NCI-H2081 (cell line): ENCODE measurements around the gene MYADML2.
"Not testable (repeated sequence)": the region's sequence is repeated elsewhere in the genome, so short reads cannot be mapped to it uniquely, and the experiment has no call there.

Experiments used
- DNase-seq, 2 experiments: peaks; one replicate each; lab custom pipeline; 2025; lab: John Stamatoyannopoulos, UW

The MYADML2 gene

DNA sequence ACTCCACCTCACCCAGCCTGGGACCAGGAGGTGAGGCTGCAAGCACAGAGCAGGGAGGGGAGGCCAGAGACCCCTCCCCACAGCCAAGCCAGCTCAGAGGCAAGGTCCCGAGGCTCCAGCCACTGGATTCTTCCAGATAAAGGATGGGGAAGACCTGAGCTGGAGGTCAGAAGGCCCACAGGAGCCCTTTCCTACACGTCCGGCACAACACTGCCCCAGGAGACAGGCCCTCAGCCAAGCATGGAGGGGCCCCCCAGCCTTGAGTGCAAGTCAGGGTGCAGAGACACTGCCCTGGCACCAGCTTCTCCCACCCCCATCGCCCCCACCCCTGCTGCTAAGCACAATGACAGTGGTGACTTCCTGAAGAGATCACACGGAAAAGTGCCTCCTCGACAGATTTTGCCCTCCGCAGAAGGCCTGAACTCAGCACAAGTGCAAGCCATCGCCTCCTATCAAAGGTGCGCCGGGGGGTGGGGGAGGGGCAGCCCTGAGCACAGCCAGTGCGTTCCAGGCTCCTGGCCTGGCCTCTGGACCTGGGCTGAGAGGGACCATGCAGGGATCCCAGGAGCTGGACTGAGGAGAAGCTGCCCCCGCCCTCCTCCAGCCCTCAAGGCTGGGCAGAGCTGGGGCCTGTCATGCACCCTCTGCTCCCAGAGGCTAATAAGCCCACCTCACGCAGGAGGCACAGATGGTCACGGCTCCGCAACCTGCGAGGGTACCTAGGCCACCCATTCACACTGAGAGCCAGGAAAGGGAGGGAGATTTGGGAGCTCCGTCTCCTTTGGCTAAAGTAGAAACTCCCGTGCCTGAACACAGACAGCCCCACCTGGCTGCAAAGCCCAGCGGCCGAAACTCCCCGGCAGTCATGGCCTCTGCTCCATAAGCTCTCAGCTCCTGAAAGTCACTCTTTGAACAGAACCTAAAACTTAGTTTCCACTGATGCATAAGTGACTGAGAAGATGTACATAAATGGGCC is 22.2 kb downstream of the MYADML2 start:
- no peak for DNase-seq

DNA sequence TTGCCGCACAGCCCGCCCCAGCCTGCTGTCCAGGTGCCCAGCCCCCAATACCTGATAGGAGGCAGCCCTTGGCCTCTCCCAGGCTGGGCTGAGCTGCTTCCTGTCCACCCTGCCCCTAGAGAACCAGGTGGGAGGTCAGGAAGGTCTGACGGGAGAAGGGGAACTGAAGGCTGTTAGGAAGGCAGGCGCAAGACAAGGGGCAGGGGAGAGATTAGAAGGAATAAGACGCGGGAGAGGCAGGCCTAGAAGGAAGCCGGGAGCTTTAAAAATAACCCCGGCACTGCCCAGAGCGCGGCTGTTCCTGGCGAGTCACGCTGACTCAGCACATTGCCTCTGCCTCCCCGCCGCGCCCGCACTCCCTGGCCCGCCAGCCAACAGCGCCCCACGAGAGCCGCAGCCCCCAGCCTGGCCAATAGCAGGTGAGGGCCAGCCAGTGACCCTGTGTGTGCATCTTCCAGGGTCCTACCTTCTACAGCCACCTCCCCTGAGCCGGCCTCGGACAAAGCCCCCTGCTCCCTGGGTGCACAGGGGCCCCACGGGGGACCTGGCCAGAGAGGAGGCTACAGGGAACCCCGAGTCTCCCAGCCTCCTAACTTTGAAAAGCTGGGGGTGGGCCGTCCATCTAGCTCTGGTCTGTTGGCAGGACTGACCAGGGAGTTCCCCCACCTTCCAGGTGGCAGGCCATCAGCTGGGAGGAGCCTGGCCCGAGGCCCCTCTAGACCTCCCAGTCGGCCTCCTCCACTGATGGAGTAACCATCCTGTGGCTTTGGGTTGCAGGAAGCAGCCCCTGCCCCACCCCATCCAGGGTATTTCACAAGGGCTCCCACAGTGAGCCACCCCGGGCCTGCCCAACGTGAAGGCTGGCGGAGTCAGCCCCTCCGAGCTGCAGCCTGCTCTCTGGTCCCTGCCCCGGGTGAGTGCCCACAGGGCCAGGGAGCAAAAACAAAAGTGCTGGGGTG is 23.5 kb downstream of the MYADML2 start:
- DNase-seq: no peak

DNA sequence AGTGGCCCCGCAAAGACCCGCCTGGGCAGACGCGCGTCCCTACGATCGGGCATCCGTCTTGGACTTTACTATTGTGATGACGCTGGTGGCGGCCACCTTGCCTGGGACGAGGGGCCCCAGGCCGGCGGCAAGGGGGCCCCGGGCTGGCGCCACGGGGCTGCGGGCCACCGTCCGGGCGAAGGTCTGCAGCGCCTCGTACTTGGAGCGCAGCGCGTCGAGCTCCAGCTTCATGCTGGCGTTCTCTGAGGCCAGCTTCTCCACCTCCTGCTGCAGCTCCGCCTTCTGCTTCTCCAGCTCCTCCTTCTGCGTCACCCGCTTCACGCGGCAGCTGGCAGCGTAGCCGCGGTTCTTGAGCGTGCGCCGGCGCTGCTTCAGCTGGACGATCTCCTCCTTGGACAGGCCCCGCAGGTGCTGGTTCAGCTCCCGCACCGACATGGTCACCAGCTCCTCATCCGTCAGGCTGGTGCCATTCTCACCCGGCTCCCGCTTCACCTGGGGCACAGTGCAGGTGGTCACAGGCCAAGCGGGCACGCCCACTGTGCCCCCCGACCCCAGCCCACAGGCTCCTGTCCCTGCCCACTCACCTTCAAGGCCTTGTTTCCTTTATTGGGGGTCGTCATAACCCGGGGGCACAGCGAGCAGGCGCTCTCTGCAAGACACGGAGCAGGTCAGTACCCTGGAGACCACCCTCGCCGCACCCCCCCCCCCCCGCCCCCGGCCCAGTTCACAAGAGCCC is 24.3 kb downstream of the MYADML2 start:
- DNase-seq: no peak

DNA sequence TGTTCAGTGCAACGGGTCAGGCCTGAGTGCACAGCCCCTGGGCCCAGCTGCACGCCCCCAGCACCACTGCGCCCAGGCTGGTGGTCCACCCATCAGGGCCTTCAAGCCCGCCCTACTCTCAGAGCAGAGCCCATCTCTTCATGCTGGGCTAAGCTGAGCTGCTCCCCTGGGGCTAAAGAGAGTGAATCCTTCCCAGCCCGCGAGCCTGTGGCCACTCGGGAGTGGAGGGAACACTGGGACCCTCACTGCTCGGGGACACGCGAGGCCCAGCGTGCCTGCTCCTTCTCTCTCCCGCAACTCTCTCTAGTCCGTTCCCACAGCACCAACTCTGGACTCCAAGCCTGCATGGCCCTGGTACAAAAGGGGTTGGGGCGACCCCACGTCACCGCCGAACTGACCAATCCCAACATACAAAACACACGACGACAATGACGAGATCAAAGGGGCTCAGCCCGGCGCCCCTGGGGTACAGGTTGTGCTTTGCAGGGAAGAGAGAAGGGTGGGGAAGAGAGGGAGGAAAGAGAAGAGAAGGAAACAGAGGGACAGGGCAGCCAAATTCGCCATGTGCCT is 25.0 kb downstream of the MYADML2 start:
- DNase-seq: no peak

DNA sequence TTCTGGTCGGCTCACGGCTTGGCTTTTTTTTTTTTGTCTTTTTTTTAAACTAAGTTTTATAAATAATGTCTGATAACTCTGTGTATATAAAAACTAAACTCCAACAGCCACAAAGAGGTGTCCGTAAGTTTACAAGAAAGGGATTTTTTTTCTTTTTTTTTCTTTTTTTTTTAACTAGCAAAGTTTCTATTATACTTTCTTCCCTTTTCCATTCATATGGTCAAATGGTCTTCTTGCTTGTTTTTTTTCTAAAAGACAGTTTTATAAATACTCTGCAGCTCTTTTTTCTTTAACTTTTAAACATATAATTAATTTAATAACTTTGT is 25.5 kb downstream of the MYADML2 start:
- DNase-seq: no peak

DNA sequence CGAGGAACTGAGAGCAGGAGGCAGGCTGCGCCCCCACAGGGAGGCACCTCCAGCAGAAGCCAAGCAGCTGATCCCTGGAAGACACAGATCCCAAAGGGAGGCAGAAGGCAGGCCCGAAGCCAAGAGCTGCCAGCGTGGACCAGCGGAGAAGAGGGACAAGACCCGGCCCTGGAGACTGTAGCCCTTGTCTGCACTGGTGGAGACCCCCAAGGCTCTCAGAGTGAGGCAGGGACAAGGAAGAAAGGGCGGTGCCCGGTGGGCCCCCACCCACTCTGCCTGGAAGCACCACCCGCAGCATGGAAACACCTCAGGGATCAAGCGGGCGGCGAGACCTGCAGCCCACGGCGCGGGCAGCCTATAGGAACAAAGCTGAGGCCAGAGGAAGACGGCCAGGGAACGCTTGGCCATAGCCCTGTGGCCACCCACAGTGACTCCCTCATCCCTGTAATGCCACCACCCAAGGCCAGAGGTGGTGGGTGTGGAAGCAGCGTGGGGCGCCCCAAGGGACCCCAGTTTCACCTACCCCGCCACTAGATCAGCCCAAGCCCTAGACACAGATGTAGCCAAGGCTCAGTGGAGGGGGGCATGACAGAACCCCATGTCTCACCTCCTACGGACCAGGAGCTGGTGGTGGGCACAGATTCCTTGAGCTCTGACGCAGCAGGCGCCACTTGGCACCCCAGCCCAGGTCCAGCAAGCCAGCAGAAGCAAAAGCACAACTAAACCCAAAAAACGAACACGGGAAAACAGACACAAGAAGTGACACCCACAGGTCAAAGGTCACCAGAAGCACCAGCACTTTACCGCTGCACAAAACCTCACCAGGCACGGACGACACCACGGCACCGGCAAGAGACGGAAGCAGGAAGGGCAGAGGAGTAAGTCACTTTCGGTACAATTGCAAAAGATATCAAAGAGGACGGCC is 26.2 kb downstream of the MYADML2 start:
- no peak for DNase-seq

DNA sequence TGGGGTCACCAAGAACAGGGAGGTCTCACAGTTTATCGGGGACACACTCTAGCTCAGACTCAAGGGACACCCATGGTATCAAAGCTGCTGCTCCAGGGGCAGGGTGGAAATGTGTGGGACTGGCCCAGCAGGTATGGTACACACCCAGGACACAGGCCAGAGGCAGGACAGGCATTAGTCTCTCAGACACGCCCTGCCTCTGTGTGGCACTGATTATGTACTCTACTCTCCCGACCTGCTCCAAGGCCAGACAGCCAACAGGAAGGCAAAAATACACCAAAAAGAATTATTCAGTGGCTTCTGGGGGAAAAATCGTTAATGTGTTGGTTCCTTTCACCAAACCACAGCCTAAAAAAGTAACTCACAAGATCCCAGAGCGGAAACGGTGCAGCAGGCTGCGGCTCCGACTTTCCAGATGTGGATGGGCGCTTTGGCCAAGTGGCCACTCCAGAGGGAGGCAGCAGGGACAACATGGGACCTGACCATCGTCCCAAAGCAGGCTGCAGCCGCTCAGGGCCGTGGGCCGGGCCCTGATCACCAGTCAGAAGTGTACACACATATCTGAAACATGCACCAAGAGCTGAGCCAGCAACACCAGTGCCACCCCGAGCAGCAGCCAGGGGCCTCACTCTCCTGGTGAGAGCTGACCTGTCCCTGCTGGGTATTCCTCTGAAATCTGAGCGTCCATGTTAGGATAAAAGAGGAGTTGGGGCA is 28.0 kb downstream of the MYADML2 start:
- DNase-seq: no peak

DNA sequence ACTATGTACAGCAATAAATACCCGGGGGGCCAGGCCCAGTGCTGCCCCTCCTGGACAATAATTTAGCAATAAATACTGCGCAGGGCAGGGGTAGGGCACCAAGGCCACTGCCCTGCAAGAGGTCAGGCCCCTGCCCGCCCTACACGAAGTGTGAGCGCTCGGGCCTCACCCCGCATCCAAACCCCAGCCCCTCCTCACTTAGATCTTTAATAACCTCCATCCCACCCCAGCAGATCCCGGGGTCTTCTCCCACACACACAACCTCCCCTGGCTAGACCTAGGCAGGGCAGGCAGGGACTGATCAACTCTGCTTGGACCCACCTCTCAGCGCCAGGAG is 28.7 kb downstream of the MYADML2 start:
- not testable (repeated sequence) for DNase-seq

DNA sequence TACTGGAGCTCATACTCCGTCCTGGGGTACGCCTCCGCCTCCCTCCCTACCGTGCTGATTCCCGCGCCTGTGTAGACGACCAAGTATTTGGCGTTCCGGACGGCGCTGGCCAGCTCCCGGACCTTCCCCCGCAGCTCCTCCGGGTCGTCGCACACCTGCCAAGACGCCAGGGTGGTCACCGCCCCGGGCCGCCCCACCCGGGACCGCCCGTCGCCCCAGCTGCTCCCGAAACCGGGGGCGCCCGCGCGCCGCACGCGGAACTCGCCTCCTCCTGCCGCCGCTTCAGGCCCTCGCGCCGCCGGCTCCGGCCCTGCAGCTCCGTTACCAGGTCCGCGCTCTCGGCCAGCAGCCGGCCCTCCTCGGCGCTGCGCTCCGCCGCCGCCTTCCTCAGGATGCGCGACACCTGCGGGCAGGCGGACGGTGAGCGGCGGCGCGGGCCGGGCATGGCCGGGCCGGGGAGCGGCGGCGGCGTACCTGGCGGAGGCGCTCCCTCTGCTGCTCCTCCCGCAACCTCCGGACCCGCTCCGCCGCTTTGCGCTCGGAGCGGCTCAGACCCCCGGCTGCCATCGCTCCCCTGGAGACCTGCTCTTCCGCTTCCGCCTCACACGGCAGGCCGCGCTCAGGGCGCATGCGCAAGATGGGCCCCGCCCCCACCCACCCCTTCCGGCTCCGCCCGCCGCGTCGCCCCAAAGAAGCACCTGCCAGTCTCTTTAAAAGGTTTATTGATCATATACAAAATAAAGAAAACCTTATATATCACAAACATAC is 29.3 kb downstream of the MYADML2 start, which contains the start of gene SIRT7:
Gene SIRT7 (minus strand): TSS at position 612 of the 768 bp plus-strand sequence. CDS start 45 bp downstream, at position 567.
- DNase-seq: peak; percentile 86 to 87

DNA sequence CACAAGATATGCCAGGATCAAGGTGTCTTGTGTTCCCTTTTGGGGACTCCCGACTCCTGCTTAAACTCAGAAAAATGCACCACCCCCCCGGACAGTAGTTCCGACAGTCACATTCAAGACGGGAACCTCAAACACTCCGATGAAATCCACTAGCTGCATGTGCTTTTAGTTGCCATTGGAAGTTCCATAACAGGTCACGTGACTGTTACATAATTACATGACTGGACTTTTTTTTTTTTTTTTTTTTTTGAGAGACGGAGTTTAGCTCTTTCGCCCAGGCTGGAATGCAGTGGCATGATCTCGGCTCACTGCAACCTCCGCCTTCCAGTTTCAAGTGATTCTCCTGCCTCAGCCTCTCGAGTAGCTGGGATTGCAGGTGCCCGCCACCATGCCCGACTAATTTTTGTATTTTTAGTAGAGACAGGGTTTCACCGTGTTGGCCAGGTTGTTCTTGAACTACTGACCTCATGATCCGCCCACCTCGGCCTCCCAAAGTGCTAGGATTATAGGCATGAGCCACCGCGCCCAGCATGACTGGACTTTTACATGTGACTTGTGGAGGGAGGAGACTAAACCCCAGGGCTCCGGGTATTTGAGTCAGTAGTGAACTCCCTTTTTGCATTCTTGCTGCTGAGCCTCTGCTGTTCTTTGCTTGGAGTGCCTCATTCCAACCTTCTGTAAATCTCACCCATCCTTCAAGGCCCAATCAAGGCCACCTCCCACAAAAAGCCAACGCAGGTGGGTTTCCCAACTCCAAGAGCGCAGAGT is 30.6 kb downstream of the MYADML2 start:
- no peak for DNase-seq

DNA sequence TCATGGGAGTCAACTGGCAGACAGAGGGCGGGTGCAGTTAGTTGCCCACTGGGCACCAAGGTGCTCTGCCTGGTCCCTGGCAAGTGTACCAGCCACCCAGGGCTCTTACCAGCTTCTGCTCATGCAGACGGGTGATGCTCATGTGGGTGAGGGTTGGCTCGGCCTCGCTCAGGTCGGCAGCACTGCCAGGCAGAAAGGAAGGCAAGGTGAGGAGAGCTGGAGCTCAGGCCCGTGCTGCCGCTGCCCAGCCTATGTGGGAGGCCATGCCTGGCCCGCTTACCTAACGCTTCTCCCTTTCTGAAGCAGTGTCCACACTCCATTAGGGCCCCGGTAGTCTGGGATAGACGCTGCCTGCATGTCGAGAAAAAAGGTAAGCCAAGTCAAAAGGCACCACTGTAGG is 31.7 kb downstream of the MYADML2 start:
- no peak for DNase-seq

DNA sequence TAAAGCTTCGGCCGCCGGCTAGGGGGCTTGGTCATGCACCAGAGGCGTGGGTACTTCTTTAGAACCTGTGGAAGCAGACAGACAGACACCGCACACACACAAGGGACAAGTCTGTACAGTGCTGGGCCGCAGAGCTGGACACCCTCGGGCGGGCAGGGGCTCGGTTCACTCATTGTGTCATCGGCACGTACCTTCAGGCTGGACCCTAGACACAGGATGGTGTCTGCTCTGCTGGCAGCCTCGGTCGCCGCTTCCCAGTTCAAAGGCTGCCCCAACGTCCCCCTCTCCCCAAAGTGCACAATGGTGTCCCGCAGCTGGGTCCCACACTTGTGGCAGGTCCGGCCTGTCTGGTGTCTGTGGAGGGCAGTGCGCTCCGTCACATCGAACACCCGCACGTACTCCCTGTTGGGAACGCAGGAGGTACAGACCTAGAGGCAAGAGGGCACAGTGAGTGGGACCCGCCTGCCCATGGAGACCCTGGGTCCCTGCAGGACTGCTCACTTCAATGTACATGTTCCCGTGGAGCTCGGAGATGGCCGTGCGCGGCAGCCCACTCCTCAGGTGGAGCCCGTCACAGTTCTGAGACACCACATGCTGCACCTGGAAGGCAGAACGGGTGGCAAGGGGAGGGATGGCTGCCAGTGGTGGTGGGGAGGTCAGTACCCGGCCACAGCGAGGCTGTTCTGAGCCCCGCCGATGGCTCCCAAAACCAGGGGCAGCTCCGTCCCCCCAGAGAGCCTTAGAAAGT is 32.8 kb downstream of the MYADML2 start:
- DNase-seq: no peak

DNA sequence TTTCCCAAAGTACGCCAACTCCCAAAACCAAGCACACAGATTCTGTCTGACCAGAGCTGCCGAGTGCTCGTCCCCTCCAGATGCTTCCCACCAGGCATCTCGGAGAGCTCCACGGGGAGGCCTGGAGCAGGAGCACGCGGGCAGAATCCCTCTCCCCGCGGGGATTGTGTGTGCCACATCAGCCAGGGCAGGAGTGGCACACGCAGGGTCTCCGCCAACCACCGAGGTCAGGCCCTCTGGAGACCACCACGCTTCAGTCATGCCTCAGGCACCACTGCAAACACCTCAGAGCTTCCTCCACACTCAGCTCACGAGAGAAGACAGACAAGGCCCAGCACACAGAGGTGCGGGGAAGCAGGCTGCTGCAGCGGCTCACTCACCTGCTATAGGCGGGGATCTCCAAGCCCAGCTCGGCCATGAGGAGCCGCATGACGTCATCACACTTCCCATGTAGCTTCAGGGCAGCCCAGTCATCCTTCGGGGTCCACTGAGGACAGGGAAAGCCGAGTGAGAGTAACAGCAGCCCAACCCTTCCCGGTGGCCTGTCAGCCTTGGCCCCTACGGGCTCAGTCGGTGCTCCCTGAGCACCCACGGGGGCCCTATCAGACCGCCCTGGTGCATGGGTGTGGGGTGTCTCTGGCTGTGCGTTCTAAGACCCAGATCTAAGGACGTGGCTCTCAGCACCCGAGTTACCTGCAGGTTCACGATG is 33.5 kb downstream of the MYADML2 start:
- no peak for DNase-seq

DNA sequence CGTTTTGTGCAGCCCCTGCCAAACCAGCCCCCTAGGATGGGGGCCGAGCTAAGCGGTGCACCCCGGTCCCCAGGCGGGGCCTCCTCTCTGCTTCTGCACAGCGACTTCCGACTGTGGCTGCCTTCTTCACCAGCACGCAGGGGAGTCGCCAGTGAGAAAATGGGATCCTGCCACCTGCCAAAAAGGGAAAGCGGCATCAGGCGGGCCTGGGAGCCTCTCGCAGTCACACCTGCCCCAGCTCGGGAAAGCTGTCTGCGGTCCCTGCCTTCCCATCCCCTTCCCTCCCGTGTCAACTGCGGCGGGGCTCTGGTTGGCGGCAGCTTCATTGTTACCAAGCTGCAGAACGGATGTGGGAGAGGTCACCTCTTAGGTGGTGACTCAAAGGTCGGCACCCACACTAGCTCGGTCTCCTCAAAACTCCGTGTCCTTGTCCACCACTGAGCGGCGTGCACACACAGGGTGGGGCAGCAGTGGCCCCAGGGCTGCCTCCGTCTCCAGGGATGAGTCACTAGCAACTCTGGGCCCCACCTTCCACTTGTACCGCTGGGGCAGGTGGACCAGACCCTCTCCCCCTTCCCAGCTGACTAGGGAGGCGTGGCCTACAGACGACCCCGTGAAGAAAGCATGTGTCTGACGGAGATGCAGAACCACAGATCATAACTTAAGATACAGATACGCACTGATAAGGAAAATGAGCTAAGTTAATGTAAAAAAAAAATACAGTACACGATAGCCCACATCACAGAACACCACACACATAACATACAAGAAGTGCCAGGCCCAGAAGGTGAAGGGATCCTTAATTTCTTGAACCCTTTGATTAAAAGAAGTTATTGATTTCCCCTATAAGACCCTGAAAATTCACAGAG is 34.4 kb downstream of the MYADML2 start:
- DNase-seq: no peak

DNA sequence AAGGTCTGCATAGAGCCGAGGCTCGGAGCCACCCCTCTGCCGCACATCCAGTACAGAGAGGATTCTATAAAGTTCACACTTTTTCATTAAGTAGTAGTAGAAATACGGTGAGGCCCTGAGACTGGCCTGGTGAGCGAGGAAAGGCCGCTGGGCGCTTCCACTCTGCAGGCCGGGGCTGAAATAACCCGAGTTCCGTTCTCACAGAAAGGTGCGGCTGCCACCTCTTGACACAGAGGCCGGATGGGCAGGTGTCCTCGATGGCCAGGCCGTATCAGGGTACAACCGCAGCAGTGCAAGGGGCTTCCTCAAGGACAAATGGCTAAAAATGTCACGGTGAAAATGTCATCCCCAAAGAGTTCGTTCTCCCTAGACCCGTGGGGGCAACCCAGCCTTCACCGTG is 35.1 kb downstream of the MYADML2 start:
- DNase-seq: no peak
